Daoy (cell line): ENCODE results near the gene MGRN1. TPM values are rescaled to one million over a fixed set of nuclear protein-coding genes. Genes with fewer than 3 reads are reported as not detected.

Experiments used
- DNase-seq: peaks from one replicate; pipeline ENCODE4 v3.0.0-alpha.2; 2015; ENCODE audit warnings: low read depth
- total RNA-seq: library from RNA; depleted of rRNA; stranded (reverse); fragments of >200 nt; shearing (Covaris generic); gene quantifications from 2 replicates; pipeline ENCODE4 v1.2.3, GENCODE V29; 2014; rRNA removed

Gene MGRN1
- total RNA-seq, result 8.4 and 26.1 TPM in 2 replicates

DNA sequence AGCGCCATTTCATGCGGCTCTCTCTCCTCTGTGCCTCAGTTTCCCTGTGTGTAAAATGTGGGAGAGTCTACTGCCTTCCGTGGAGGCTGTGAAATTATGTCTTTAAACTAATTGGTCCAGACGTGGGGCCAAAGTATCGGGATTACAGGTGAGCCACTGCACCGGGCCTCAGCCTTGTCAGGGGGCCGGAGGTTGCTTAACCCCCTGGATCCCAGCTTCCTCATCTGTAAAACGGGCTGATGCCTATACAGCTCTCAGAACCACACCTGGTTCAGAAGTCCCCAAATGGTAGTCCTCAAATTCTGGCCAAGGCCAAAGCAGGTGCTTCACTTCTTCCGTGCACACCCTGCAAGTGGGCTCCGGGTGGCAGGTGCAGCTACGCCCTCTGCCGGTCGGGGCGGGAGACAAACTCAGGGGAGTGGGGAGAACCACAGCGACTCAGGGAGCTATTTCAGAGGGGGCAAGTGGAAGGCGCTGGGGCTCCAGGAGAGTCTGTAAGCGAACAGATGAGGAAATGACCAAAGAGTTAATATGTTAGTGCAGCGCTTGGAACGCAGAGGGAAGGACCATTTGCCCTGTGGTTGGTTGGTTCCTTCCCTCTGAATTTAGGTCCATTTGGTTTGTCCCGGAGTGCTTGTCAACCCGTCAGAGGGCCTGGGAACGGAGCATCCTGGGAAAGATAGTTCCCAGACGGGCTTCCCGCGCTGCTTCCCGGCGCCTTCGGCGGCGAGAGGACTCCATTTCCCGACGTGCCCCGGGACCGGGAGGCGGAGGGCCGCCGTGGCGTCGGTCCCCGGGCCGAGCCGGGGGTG is at the start of gene MGRN1:
MGRN1 (plus strand) TSS at position 812 of the 812 bp plus-strand sequence. CDS start 135 bp downstream, outside the sequence.
- DNase-seq, result peak; percentile 94

DNA sequence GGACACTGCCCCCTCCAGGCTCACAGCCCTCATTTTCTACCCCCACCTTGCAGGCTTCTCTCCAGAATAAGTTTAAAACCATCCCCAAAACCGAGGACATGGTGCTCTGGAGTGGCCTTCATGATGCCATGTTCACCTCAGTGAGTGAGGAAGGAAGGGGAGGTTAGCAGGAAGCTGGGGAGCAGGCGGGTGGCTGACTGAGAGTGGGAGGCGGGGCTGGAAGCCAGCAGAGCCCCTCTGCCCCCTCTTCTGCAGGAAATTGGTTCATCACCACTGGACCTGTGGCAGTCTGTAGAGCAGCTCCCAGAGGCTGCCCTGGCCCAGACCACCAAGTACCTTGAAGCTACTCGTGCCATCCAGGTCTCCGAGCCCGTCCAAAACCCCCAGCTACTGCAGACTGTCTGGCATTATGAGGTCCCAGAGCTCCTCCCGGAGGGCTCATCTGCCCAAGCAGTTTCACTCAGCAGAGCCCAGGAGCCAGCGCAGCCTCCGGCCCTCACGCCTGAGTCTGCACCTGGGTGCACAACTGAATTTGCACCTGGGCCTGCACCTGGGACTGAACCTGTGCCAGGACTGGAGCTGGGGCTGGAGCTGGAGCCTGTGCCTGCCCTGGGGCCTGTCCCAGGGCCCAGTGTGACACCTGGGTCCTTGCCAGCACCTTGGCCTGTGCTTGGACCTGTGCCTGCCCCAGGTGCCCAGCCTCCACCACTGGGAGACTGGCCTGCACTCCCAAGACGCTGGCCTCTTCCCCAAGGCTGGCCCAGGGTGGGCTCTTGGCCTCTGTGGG is 49.5 kb upstream of the MGRN1 start:
- no peak for DNase-seq

DNA sequence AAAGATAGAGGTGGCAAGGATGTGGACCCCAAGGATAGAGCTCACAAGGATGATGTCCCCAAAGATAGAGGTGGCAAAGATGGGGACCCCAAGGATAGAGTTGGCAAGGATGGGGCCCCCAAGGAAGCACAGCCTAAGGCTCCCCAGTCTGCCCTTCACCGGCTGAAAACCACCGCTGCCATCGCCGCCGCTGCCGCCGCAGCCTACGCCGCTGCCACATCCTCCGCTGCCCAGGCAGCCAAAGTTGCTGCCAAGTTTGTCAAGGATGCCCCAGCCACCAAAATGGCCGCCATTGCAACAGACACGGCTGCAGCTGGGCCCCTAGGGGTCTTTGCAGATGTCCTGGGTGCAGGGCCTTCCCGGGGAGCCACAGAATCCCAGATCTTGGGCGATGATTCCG is 48.6 kb upstream of the MGRN1 start:
- no peak for DNase-seq

DNA sequence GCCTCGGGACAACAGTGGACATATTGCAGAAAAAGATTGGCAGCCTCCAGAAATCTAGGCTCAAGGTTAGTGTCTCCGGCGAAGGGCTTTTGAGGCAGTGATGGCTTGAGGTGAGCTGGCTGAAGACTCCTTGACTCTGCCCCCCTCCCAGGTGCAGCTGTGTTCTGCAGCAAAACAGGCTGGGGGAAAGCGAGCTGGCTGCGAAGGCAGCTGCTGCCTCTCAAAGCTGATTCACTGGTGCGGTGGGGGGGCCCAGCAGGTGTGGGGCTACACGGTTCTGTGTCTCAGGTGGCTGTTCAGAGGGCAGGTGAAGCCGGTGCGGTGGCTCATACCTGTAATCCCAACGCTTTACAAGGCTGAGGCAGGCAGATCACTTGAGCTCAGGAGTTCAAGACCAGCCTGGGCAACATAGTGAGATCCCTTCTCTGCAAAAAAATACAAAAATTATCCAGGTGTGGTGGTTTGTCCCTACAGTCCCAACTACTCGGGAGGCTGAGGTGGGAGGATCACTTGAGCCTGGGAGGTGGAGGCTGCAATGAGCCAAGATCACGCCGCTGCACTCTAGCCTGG is 45.6 kb upstream of the MGRN1 start:
- no peak for DNase-seq

DNA sequence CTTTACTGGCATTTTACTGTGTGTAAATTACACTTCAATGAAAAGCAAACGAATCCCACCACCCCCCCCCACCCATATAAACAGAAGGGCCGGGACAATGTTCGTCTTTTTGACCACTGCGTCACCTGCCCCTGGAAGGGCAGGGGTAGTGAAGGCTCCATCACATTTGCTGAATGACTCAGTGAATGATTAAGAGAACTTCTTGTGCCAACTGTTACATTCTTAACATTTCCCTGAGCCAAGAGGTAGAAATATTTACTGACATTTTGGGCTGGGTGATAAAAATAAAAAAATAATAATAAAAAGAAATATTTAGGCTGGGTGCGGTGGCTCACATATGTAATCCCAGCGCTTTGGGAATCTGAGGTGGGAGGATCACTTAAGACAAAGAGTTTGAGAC is 44.4 kb upstream of the MGRN1 start:
- DNase-seq, result no peak

DNA sequence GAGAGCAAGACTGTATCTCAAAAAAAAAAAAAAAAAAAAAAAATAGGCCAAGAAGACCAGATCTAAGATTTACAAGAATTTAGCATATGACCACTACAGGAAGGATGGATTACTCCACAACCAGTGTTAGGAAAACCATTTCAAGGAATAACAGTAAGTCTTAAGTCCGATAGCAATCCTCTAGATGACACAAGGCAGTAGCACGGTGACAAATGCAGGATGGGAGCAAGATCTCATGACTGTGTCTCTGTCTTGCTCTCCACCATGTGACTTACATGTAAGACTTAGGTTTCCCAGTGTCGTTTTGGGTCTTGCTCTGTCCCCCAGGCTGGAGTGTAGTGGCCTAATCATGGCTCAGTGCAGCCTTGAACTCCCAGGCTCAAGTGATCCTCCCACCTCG is 40.7 kb upstream of the MGRN1 start:
- DNase-seq, result no peak

DNA sequence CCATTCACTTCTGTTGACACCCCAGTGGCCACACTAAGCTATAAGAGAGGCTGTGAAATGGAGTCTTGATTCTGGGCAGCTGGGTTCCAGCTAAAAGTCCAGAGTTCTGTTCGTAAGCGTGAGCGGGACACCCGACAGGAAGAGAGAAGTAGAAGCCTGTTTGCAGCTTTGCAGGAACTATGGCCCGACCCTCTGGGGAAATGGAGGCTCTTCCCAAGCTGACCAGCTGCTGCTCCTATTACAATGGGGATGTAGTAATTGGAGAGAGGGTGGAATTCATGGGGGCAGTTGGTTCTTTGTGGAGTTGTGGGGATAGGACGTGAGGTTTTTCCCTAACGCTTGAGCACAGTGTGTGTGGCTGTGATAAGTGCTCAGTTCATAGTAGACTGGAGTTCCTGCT is 38.3 kb upstream of the MGRN1 start:
- no peak for DNase-seq

DNA sequence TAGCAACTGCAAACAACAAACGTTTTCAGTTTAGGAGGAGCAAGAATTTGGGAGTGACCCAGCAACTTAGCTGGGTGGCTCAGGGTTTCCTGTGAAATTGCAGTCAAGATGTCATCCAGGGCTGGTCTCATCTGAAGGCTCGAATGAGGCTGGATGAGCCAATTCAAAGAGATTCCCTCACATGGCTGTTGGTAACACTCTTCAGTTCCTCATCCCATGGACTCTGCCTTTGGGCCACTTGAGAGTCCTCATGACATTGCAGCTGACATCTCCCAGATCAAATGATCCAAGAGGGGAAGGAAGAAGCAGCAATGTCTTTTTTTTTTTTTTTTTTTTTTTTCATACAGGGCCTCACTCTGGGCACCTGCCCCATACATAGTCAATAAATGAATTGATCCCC is 36.2 kb upstream of the MGRN1 start:
- DNase-seq, result no peak

DNA sequence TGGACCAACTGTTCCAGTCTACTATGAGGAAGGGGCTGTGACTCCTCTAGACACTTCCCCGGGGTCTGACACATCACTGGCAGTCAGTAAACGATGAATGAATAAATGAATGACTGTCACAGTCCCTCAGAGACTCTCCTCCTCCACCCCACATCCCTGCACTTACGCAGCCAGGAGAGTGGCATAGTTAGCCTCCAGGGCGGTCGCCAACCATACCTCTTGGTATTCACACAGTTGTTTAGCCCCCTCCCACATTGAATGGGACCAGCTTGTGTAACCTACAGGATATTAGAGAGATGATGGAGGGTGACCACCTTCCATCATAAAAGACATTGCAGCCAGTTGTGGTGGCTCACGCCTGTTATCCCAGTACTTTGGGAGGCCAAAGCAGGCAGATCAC is 35.7 kb upstream of the MGRN1 start:
- DNase-seq, result no peak

DNA sequence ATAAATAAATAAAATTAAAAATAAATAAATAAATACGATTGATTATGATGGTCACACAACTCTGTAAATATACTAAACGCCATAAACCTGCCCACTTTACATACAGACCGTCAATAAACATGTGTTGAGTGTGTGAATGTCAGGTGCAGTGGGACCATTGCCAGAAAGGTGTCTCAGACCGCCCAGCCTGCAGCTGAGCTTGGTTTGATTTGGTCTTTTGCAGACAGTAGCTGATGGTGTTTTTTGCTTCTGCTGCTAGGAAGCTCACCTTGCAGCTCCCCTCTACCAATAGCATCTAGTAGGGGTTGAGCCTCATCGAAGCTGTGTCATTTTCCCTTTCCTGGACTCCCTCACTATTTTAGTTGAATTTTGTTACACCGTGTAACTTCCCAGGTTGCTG is 33.4 kb upstream of the MGRN1 start:
- no peak for DNase-seq

DNA sequence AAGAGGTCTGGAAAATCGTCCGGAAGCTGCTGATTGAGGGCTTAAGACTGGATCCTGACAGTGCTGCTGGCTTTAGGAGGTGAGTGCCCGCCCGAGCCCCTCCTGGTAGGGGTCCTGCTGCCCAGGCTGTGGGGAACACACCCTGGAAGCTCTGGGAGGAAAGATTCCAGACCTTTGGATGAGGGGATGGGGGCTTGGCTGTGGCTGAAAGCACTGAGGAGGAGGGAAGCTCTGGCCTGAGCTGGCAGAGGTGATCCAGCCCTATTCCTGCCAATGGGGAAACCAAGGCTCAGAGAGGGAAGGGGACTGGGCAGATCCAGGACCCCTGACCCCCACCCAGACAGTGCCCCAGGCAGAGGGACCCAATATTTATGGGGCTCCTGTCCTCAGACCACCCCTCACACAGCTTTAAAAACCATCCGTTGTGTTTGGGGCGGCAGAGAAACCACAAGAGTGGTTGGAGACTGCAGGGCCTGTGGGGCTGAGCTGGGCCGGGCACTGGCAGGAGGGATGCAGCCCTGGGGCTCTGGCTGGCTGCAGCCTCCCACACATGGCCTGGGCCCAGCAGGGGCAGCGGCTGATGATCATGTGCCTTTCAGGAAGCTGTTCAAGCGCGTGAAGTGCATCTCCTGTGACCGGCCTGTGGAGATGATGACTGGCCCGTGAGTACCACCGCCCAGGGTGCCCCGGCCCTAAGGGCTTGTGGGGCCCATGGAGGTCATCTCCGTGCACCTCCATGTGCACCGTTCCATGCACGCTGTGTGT is 32.7 kb upstream of the MGRN1 start:
- no peak for DNase-seq

DNA sequence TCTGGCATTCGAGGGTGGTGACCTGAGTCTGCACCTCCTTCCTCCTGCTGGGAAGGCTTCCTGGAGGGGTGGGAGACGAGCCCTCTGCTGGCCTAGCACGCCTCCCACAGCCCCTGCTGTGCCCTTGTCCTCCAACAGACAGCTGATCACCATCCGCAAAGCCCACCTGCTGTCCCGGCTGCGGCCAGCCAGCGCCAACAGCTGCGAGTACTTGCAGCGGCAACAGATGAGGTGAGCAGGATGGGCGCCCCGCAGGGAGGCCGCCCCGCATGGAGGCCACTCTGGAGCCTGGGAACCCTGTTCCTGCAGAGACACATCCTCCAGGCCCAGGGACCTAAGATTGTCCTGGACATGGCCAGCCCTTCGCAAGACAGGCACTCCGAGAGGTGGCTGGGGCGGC is 31.5 kb upstream of the MGRN1 start:
- no peak for DNase-seq

DNA sequence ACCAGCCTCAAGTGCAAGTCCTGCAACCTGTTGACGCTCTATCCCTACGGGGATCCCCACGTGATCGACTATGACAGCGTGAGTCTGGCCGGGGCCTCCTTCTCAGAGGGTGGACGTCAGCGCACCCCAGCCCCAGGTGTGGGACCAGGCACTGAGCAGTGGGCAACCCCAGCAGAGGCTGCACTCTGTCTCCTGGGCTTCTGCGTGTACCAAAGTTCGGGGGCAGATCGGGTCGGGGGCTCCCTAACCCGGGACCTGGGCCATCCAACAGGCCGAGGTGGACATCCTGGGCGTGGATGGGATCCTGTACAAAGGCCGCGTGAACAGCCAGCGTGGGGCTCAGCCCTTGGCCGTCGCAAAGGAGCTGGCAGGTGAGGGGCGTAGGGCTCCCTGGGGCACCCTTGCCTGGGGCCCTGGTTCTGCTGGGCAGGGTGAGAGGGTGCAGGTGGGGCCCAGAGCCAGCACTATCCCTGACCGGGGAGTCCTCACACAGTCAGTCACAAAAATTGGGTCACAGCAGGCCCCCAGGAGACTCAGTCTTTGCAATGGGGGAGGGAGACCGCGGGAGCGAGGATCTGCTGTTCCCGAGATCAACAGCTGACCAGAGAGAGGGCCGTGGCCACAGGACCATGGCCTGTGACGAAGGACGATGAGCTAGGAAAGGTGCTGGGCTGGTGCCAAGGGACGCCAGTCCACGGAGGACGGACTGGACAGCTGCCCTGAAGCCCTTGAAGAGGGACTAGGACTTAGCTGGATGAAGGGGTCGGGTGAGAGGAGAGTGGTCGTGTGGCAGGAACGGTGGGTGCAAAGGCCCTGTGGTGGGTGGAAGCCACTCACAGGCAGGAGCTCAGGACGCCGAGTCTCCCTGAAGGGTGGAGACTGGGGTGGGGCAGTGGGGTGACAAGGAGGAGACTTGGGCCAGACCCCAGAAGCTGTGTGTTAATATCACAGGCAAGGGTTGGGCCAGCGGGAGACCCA is 29.9 kb upstream of the MGRN1 start:
- no peak for DNase-seq

DNA sequence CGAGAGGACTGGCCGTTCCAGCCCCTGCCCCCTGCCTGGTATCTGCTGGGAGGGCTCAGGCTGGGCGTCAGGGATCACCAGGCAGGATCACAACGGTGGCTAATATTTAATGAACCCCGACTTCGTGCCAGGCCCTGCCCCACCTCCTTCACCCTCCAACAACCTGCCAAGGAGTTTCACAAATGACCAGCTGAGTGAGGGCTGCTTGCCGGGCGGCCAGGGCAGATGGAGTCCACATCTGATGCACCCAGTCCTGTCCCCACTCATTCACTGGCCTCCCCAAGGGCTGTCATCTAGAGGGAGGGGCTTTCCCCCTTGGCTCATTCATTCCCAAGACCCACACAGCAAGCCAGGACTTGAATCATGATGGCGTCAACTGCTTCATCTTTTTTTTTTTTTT is 27.5 kb upstream of the MGRN1 start:
- DNase-seq, result no peak

DNA sequence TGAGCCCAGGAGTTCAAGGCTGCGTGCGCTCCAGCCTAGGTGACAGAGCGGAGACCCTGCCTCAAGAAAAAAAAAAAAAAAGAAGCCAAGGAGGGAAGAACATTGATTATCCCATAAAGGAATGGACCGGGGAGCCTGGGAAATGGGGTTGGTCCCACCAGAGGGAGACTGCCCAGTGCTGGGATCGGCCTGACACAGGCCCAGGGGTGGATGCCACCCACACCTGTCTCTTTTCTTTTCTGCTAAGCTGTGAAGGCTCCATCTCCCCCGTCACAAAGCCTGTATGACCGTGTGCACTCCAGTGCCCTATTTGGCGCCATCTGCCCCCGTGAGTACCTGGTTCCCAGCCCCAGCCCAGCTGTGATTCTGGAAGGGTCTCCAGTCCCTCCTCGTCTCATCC is 25.6 kb upstream of the MGRN1 start:
- no peak for DNase-seq

DNA sequence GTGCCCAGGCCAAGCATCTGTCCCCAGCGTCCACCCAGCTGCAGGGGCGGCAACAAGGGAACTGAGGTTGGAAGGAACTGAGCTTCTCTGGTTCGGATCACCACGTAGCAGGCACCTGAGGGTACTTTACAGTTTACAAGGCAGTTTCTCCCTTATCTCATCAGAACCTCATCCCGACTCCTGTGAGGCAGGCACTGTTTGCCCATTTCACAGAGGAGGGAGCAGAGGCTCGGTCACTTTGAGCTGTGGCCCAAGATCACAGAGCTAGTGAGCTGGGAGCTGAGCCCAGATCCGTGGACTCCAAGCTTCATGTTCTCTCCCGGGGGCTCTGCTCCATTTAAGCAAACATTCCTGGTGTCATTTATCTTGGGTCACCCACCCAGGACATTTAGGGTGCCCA is 25.1 kb upstream of the MGRN1 start:
- no peak for DNase-seq

DNA sequence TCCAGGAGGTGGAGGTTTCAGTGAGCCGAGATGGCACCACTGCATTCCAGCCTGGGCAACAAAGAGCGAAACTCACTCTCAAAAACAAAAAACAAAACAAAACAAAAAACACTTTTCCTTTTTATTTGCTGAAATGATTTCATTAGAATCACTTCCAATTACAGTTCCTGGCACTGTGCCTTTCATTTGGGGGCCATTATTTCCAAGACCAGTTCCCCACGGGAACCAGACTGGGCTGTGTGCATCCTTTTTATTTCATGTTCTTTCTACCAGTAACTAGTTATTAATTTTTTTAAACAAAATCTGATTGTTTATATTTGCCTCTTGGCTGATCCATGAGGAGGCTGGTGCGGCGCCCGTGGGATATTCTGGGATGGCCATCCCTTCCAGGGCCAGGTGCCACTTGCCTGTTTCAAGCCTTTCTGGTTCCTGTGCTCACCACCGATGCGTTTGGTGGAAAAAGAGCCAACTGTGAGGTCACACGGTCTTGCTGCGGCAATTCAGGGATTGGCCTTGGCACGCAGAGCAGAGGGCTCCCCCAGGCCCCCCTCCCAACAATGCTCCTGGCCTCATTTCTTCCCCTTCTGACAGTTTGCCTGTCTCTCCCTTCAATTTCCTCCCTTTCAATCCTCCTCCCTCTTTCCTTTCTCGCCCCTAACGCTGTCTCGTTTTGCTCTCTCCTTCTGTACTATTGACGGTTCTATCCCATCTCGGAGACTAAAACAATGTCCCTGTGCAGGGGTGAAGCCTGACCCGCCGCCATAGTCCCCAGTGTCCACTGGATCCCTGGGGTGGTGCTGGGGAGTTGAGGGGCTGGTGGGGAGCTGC is 23.4 kb upstream of the MGRN1 start:
- no peak for DNase-seq

DNA sequence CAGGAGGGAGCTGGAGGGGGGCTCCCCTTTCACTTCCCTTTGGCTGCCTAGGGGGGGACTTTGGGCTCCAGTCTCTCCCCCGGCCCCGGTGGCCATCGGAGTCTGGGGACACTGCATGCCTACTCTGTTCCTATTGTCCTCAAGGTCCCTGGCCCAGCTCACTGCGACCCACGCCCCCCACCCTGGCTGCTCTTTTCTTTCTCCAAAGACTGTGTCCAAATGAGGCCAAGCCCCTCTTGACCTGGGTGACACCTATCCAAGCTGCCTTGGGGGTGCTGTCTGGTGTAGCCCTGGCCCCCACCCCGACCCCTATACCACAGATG is 22.8 kb upstream of the MGRN1 start:
- no peak for DNase-seq

DNA sequence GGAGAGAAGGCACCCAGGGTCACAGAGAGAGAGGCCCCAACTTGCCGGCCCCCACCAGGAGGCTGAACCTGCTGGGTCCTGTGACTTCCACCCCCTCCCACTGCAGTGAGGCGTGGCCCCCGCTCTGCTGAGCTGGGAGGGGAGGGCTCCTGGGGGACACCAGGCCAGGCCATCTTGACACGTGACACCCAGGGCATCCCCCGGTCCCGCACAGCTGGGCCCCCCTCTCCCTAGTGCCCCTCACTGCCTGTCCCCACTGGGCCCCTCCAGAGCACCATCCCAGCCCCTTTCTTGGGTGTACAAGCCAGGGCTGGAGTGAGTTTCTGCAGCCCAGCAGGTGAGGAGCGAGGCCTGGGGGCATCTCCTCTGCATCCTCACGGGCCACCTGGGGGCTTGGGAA is 22.3 kb upstream of the MGRN1 start:
- DNase-seq, result no peak

DNA sequence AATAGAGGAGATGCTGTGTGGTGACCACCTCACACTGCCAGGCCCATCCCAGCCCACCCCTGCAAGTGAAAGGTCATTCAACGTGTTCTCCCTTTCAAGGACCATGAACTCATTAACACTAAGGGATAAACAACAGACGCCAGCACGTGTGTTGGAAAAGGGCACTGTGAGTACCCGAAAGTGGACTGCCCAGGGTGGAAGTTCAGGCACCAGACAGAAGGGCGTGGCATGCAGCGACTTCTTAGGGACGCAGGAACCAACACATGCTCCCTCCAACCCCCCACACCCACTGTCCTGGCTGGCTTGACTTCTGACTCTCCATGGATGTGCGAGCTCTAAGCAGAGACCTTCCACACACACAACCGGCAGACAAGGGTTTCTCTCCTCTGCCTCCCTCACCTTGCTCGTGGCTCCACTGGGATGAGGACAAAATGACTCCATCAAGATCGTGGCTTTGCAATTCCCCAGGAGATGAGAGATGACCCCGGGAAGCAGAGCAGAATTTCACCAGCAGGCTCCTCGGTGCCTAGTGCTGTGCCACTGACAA is 20.9 kb upstream of the MGRN1 start:
- no peak for DNase-seq
